Pulmonary artery endothelial cell (primary cell): ENCODE measurements around the gene LRP3. TPM values are rescaled to one million over a fixed set of nuclear protein-coding genes. Genes with fewer than 3 reads are reported as not detected.
"Not testable (repeated sequence)": the region's sequence is repeated elsewhere in the genome, so short reads cannot be mapped to it uniquely, and the experiment has no call there.

ENCODE experiments used
- DNase-seq: peaks from one replicate; pipeline ENCODE4 v3.0.0-alpha.2; 2011; ENCODE audit warnings: low read depth, low spot score
- total RNA-seq: library from RNA; depleted of rRNA; stranded (reverse); fragments of >200 nt; gene quantifications from 2 replicates; pipeline ENCODE4 v1.2.3, GENCODE V29; 2014

Gene LRP3, protein sequence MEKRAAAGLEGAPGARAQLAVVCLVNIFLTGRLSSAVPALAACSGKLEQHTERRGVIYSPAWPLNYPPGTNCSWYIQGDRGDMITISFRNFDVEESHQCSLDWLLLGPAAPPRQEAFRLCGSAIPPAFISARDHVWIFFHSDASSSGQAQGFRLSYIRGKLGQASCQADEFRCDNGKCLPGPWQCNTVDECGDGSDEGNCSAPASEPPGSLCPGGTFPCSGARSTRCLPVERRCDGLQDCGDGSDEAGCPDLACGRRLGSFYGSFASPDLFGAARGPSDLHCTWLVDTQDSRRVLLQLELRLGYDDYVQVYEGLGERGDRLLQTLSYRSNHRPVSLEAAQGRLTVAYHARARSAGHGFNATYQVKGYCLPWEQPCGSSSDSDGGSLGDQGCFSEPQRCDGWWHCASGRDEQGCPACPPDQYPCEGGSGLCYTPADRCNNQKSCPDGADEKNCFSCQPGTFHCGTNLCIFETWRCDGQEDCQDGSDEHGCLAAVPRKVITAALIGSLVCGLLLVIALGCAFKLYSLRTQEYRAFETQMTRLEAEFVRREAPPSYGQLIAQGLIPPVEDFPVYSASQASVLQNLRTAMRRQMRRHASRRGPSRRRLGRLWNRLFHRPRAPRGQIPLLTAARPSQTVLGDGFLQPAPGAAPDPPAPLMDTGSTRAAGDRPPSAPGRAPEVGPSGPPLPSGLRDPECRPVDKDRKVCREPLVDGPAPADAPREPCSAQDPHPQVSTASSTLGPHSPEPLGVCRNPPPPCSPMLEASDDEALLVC
- total RNA-seq, result 11.1 and 12.0 TPM in 2 replicates

DNA sequence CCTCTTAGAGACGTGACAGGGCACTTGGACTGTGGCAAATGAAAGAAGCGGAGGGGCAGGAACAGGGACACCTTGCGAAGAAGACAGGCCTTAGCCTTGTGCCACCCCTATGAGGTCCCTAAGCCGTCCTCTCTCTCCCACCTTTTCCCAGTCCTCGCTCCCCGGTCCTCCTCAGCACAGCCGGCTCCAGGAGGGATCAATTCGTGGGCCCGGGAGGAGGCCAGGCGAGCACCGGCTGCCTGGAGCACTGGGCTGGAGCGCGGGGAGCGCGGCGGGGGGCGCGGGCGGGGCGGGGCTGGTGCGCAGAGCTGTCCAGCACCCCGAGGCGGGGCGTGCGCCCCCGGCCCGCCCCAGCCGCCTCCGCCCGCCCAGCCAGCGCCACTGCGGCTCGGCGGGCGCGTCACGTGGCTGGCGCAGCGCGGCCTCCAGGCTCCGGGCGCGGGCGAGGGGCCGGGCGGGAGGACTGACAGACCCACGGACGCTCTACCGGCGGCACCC lies at the start of gene LRP3:
Gene LRP3, plus strand, starts transcription at position 466 of the 498 bp plus-strand sequence. CDS start 456 bp downstream, outside the sequence.
- DNase-seq, result no peak

GRCh38 chr19:33146209-33146608 lies 47.9 kb upstream of the LRP3 start:
- no peak for DNase-seq

DNA sequence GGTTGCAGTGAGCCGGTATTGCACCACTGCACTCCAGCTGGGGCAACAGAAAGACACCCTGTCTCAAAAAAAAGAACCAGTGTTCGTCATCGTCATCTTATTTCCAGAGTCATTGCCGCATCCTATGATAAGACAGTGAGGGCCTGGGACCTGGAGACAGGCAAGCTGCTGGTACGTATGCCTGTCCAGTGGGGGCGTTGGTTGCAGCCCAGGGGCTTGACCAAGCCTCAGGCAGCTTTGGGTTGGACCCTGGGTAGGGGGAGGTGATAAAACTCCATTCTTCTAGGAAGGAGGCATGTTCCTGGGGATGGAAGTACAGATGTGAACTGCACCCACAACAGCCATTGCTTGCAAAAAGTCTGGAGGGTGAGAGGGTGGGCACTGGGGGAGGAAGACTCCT lies 46.6 kb upstream of the LRP3 start:
- DNase-seq, result no peak

DNA sequence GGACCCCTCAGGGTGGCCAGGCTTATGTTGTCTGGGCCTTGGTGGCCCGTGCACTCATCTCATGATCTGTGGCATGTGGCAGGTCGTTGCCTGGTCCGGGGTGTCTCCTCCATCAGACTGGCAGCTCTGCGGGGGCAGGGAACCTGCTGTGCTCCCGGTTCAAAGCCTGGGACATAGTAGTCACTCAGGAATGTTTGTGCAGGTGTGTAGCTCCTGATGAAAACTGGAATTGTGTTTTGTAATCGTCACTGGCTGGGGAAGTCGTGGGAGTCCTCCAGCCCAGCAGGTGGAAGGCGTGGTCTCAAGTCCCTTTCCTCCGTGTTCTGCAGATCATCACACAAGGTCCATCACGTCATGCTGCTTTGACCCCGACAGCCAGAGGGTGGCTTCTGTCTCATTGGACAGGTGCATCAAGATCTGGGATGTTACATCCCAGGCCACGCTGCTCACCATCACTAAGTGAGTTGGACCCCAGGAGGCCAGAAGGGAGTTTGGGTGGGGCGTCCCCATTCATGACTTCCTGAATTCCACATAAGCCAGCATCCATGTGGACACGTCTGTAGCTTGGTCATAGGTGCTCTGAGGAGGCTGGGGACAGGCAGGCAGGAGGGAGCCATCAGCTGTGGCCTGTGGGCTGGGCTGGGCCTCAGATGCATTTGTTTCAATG lies 43.1 kb upstream of the LRP3 start:
- no peak for DNase-seq

DNA sequence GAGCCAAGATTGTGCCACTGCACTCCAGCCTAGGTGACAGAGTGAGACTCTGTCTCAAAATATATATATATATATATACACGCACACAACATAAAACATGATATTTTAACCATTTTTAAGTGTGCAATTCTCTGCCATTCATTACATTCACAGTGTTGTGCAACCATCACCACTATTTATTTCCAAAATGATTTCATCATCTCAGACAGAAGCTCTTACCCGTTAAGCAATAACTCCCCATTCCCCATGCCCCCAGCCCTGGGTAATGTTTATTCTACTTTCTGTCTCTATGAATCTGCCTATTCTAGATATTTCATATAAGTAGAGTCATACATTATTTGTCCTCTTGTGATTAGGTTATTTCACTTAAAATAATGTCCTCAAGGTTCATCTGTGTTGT lies 42.0 kb upstream of the LRP3 start:
- DNase-seq, result no peak

DNA sequence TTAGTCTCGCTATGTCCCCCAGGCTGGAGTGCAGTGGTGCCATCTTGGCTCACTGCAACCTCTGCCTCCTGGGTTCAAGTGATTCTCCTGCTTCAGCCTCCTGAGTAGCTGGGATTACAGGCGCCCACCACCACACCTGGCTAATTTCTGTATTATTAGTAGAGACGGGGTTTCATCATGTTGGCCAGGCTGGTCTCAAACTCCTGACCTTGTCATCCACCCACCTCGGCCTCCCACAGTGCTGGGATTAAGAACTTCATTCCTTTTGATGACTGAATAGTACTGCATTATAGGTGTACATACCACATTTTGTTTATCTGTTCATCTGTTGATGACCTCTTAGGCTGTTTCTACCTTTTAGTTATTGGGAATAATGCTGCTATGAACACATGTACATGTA lies 41.5 kb upstream of the LRP3 start:
- DNase-seq, result not testable (repeated sequence)

- not testable (repeated sequence) for DNase-seq
Observed at GRCh38 chr19:33154313-33154712, 39.8 kb upstream of the LRP3 start.

- DNase-seq, result no peak
Observed at GRCh38 chr19:33156334-33156733, 37.8 kb upstream of the LRP3 start.

DNA sequence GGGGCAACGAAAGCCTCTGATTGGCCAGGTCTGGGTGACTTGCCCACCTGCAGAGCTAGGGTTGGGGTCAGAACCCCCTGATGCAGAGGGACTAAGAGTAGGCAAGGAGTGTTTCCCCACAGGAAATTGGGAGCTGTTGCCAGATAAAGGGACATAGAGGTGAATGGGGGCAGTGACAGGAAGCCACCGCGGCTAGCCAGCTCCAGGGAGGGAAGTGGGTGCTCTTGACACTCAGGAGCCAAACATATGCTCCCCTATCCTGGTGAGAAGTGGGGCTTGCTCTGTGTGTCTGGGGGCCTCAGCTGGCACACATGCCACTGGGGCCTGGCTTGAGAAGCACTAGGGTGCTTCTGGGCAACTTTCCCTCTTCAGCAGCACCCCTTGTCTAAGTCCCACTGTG lies 36.2 kb upstream of the LRP3 start:
- no peak for DNase-seq

- no peak for DNase-seq
Observed at GRCh38 chr19:33158365-33158764, 35.8 kb upstream of the LRP3 start.

DNA sequence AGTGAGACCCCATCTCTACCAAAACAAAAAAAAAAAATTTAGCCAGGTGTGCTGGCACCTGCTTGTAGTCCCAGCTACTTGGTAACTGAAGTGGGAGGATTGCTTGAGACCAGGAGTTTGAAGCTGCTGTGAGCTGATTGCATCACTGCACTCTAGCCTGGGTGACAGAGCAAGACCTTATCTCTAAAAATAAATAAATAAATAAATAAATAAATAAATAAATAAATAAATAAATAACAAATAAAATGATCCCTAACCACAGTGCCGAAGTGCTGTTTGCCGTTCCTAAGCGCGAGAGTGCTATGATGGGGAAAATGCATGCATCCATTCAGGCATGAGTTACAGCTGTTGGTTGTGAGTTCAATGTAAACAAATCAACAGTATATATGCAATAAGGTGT lies 35.0 kb upstream of the LRP3 start:
- DNase-seq, result no peak

GRCh38 chr19:33159893-33160292 lies 34.2 kb upstream of the LRP3 start:
- DNase-seq, result no peak

DNA sequence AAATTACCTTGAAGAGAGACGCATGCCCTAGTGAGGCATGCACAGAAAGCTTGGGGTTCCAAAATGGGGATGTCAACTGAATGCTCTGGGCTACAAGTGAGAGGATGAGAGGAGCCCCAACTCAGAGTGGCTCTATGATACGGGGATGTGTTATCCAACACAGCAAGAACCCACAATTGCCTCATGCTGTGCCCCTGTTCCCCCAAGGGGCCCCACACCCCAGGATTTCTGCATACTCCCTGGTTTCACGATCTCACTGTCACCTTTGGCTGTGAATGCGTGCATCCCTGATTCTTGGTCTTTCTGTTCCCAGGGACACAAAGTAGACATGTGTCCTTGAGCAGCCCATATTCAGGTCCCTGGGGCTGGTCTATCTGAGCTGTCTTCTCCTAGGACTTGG lies 32.9 kb upstream of the LRP3 start:
- DNase-seq, result no peak

- DNase-seq, result no peak
Observed at GRCh38 chr19:33163481-33163880, 30.6 kb upstream of the LRP3 start.

GRCh38 chr19:33166037-33166436 lies 28.1 kb upstream of the LRP3 start:
- not testable (repeated sequence) for DNase-seq

DNA sequence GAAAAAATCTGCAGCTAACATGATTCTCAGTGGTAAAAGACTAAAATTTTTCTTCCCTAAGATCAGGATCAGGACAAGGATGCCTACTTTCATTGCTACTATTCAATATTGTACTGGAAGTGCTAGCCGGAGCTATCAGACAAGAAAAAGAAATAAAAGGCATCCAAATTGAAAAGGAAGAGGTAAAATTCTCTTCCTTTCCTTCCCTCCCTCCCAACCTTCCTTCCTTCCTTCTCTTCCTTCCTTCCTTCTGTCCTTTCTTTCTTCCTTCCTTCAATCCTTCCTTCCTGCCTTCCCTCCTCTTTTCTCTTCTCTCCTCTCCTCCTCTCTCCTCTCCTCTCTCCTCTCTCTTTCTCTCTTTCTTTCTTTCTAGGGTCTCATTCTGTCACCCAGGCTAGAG lies 26.7 kb upstream of the LRP3 start:
- no peak for DNase-seq

DNA sequence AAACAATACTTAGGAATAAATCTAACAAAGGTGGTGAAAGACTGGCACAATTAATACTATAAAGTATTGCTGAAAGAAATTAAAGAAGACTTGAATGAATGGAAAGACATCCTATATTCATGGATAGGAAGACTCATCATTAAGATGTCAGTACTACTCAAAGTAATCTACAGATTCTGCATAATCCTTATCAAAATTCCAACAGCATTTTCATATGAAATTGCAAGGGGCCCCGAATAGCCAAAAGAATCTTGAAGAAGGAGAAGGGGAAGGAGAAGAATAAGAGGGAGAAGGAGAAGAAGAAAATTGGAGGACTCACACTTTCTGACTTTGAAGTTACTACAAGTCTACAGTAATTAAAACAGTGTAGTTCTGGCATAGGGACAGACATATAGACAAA lies 25.6 kb upstream of the LRP3 start:
- DNase-seq, result no peak

DNA sequence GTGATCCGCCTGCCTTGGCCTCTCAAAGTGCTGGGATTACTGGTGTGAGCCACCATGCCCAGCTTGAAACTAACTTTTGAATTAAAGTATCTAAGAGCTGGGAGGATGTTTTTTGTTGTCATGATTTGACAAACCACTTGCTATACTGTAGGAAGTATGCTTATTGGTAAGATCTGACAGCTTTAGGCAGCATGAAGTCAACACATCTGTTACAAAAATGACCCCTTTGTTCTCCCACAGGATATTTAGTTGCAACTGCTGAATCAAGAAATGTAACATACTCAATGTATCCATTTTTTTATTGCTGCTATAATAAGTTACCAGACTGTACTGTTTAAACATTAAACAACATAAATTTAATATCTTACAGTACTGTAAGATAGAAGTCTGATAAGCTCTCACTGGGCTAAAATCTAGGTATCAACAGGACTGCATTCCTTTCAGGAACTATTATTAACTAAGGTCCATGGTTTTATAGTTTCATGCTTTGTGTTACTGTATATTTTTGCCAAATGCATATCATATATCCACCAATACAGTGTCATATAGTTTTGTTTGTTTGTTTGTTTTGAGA lies 22.8 kb upstream of the LRP3 start:
- DNase-seq, result no peak

- no peak for DNase-seq
Observed at GRCh38 chr19:33171916-33172359, 22.2 kb upstream of the LRP3 start.

DNA sequence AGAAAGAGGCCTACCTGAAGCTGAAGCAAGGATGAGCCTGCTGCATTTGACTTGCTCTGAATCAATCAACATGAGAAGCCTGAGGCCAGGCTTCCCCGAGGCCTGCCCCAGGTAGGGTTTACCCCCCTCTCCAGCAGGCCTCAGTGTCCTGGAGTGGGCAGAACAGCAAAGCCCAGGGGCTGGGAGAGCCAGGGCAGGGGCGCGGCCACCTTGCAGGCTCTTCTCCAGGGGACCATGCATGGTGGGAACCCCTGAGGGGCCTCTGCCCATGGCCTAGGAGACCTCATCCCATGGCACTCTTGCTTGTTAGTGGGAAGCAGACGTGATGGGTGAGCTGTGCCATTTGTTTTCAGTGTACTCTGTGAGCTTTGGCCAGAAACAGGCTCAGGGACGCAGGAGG lies 19.9 kb upstream of the LRP3 start:
- DNase-seq, result no peak

DNA sequence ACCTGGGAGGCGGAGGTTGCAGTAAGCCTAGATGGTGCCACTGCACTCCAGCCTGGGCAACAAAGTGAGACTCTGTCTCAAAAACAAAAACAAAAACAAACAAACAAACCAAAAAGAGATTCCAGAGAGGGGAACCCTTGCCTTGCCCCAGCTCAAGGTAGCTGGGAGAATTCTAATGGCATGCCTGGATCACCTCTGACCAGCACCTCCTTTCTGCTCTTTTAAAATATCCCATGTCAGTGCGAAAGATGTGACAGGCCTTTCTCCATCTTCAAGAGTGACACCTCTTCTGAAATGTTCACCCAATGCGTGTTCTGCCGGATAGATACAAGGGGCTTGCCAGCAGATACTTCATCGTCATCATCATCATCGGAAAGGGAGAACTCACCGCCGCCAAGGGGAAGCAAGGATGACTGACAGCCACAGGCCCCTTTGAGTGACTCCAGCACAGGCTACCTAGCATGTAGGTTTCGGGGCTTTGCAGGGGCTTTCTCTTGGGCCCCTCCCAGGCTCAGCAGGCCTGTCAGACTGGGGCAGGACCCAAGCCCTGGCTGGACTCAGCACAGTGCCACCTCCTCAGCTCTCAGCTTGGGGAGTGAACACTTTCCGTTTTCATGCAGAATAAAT lies 18.9 kb upstream of the LRP3 start:
- DNase-seq, result no peak
